Left lung (tissue), 10 donors: ENCODE measurements around the gene PRUNE2. TPM values are rescaled to one million over a fixed set of nuclear protein-coding genes. Genes with fewer than 3 reads are reported as not detected.
A peak's percentile ranks its signal among the peaks of the same experiment; 100 is the strongest.

ENCODE experiments used
- ATAC-seq: fragments of 200-7000 bp; cut with Tn5 transposase; one replicate; pipeline ENCODE4 v1.9.1; 2020; ENCODE audit warnings: moderate library complexity
- DNase-seq, 4 donors: peaks; one replicate each; pipeline ENCODE4 v3.0.0-alpha.2; 2013 to 2020
- H3K27ac ChIP-seq, 2 donors: fragments of 200-600 bp; sonication (generic) in 1 of 2; one replicate each; pipeline versions ENCODE4 v1.5.0 to v1.8.0; 2020 to 2021
- H3K27me3 ChIP-seq, 2 donors: fragments of 200-600 bp; sonication (generic) in 1 of 2; one replicate each; pipeline versions ENCODE4 v1.5.0 to v1.8.0; 2020 to 2021
- H3K36me3 ChIP-seq, 2 donors: fragments of 200-600 bp; sonication (generic) in 1 of 2; one replicate each; pipeline versions ENCODE4 v1.5.0 to v1.8.0; 2020 to 2021
- H3K4me1 ChIP-seq, 2 donors: fragments of 200-600 bp; one replicate each; pipeline ENCODE4 v1.8.0; 2021
- H3K4me3 ChIP-seq, 2 donors: fragments of 200-600 bp; sonication (generic) in 1 of 2; one replicate each; pipeline versions ENCODE4 v1.5.0 to v1.8.0; 2020 to 2021; ENCODE audit warnings: mild to moderate bottlenecking in 1 of 2
- H3K9me3 ChIP-seq, 2 donors: fragments of 200-600 bp; sonication (generic) in 1 of 2; one replicate each; pipeline versions ENCODE4 v1.5.0 to v1.8.0; 2020 to 2021
- CTCF ChIP-seq, 2 donors: fragments of 200-600 bp; sonication (generic) in 1 of 2; IDR thresholded peaks; one replicate each; pipeline versions ENCODE4 v1.5.0 to v1.8.0; 2021; ENCODE audit warnings: antibody characterized with exemption in 2 of 2
- intact Hi-C, 2 donors: fragments of 100-400 bp; cut with DNase I; formaldehyde crosslinking; loops; one replicate each; pipeline versions ENCODE4 v1.11.2 to v1.14.2; 2022
- polyA plus RNA-seq, 6 donors: library from polyadenylated mRNA; unstranded; fragments of 120-200 nt; gene quantifications; one replicate each; pipeline ENCODE4 v1.2.1, GENCODE V29; 2013; ENCODE audit not compliant: insufficient read length in 6 of 6
- total RNA-seq, 2 donors: library from RNA; stranded (reverse); fragmentation: NEBNext Ultra II Directional; extraction: Animal tissue kit (Norgen Biotek cat#: 25700); gene quantifications; one replicate each; pipeline ENCODE4 v1.2.1, GENCODE V29; 2021
- donor health status: DM: no; HTN: yes; CAD: no.
- donor health status: DM: no; HTN: no; CAD: no.

The PRUNE2 gene
- total and polyA plus RNA-seq, 8 donors, result 2.0 to 17.7 (median 4.1) TPM

- intact Hi-C loops, result no loop called here
Observed at GRCh38 chr9:76785501-76785900, 120.4 kb downstream of the PRUNE2 start.

GRCh38 chr9:76784881-76785280 is 121.0 kb downstream of the PRUNE2 start:
- H3K4me3 ChIP-seq, result no peak overlapping the region

More at GRCh38 chr9:76785501-76785900, 120.4 kb downstream of the PRUNE2 start:
- no peak overlapping the region for H3K27ac ChIP-seq
- TF ChIP-seq CTCF (IDR thresholded peaks at IDR 0.05), result no peak
- peak; percentile 84 for ATAC-seq
- no peak overlapping the region for H3K4me3 ChIP-seq
- peak in 1 of 4 donors; percentile 7 for DNase-seq
- peaks cover 0 to 17% of the 10 kb centered on the region in 2 donors for H3K27me3 ChIP-seq
- no peaks in the 10 kb centered on the region for H3K36me3 ChIP-seq
- H3K4me1 ChIP-seq, result no peaks in the 10 kb centered on the region
- H3K9me3 ChIP-seq, result no peaks in the 10 kb centered on the region

GRCh38 chr9:76772686-76773445 is 133.0 kb downstream of the PRUNE2 start:
- Histone ChIP-seq H3K27me3 (no peaks in the 10 kb centered on the region), H3K4me1 (no peaks in the 10 kb centered on the region), H3K4me3 (no peak overlapping the region), H3K36me3 (no peaks in the 10 kb centered on the region), H3K9me3 (no peaks in the 10 kb centered on the region), H3K27ac (no peak overlapping the region)
- ATAC-seq (no peak), DNase-seq (no peak)
- TF ChIP-seq CTCF (IDR thresholded peaks at IDR 0.05), result no peak
- intact Hi-C loops, result no loop called here

More at GRCh38 chr9:76784881-76785280, 121.0 kb downstream of the PRUNE2 start:
- TF ChIP-seq CTCF (IDR thresholded peaks at IDR 0.05), result no peak
- Histone ChIP-seq H3K4me1 (no peaks in the 10 kb centered on the region), H3K9me3 (no peaks in the 10 kb centered on the region), H3K27me3 (peaks cover 0 to 17% of the 10 kb centered on the region in 2 donors), H3K36me3 (no peaks in the 10 kb centered on the region), H3K27ac (no peak overlapping the region)
- ATAC-seq, result no peak
- intact Hi-C loops, result no loop called here
- no peak for DNase-seq

- no peaks in the 10 kb centered on the region for H3K4me1 ChIP-seq
- no peaks in the 10 kb centered on the region for H3K27me3 ChIP-seq
- no peak overlapping the region for H3K4me3 ChIP-seq
- ATAC-seq (no peak), DNase-seq (no peak)
- H3K9me3 ChIP-seq, result no peaks in the 10 kb centered on the region
- no peak overlapping the region for H3K27ac ChIP-seq
- intact Hi-C loops, result no loop called here
- no peaks in the 10 kb centered on the region for H3K36me3 ChIP-seq
- TF ChIP-seq CTCF (IDR thresholded peaks at IDR 0.05), result no peak
Observed at GRCh38 chr9:76766126-76766525, 139.8 kb downstream of the PRUNE2 start.

- Histone ChIP-seq H3K36me3 (no peaks in the 10 kb centered on the region), H3K27ac (no peak within 1 kb of the TSS), H3K9me3 (no peaks in the 10 kb centered on the region), H3K27me3 (peaks cover 0 to 7% of the 10 kb centered on the region in 2 donors), H3K4me1 (no peaks in the 10 kb centered on the region), H3K4me3 (no peak within 1 kb of the TSS)
- ATAC-seq (no peak), DNase-seq (no peak)
- intact Hi-C loops, result no loop called here
- no peak for TF ChIP-seq CTCF (IDR thresholded peaks at IDR 0.05)
Observed at GRCh38 chr9:76764138-76764537, 141.8 kb downstream of the PRUNE2 start, which contains the start of gene PCA3. Gene PCA3 (plus strand): TSS chr9:76764438.
